ENCODE measurements around the gene UPK3B.
"Not testable (repeated sequence)": the region's sequence is repeated elsewhere in the genome, so short reads cannot be mapped to it uniquely, and the experiment has no call there.

Gene UPK3B

DNA sequence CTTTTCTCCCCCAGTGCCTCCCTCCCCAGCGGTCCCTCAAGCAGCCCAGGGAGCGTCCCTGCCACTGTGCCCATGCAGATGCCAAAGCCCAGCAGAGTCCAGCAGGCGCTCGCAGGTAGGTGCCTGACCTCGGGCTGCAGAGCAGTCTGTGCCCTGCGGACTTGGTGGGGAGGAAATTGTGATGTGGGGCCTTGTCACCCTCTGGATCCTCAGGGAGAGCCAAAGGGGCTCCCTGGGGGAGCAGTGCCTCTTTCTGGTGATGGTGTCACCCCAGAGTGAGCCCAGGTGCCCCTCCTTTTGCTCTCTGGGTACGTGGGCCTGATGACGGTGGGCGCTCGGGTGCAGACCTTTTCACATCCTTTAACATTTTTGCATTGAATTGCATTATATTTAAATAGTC, 18.2 kb upstream of the UPK3B start:
- DNase-seq, result not testable (repeated sequence)

DNA sequence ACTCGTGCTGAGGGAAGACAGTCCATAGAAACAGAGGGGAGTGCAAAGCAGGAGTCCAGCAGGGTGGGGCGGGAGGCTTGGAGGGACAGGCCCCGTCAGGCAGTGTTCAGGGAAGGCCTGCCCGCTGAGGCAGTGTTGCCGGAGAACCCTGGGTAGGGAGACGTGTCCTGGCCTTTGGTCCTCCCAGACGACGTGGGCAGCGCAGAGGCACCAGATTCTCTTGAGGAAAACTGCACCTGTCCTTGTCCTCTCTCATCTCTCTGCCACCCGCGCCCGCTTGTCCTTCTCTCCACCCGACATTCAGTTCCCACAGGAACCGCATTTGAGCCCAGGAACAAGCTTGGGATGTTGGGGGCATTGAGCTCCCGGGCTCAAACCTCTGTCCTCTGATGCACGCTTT, 14.6 kb upstream of the UPK3B start:
- DNase-seq, result not testable (repeated sequence)

DNA sequence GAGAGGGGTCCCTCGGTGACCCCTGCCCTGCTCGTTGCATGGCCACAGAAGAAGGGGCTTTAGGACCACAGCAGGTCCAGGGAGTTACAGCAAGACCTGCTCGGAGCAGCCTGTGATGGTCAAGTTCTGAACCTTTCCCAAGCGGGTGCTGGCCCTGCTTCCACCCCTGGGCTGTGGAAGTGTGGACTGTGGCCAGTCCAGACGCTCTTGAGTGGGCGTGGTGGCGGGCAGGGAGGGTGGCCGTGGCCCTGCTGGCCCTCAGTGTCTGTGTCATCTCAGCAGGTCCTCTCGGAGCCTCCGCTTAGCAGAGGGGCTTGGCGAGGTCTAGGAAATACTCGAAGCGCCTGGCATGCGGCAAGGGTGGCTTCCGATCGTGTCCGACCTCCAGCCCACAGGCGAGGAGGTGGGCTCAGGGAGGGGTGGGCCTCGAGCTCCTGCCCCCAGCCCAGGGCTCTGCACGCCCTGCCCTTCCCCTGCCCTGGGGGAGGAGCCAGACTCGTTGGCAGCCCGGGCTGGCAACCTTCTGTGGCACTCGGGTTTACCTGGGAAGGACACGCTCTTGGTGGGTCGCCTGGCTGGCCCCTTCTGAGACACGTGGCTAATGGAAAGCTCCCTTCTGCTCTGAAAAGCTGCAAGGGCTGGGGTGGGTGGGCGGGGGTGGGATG, 12.3 kb upstream of the UPK3B start:
- not testable (repeated sequence) for DNase-seq

DNA sequence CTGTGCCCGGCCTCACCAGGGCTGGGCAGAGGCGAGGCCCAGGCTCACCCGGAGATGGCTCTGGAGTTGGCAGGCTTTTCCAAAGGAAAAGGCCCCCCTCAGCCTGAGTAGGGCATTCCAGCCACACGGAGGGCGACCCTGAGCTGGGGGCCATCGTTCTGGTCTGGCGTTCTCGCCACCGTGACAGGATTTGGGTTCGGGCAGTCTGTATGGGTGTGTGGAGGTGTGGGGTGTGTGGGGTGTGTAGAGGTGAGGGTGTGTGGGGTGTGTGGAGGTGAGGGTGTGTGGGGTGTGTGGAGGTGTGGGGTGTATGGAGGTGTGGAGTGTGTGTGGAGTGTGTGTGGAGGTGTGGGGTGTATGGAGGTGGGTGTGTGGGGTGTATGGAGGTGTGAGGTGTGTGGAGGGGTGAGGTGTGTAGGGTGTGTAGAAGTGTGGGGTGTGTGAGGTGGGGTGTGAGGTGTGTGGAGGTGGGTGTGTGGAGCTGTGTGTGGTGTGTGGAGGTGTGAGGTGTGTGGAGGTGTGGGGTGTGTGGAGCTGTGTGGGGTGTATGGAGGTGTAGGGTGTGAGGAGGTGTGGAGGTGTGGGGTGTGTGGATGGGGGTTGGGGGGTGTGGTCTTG, 11.7 kb upstream of the UPK3B start:
- DNase-seq, result not testable (repeated sequence)

DNA sequence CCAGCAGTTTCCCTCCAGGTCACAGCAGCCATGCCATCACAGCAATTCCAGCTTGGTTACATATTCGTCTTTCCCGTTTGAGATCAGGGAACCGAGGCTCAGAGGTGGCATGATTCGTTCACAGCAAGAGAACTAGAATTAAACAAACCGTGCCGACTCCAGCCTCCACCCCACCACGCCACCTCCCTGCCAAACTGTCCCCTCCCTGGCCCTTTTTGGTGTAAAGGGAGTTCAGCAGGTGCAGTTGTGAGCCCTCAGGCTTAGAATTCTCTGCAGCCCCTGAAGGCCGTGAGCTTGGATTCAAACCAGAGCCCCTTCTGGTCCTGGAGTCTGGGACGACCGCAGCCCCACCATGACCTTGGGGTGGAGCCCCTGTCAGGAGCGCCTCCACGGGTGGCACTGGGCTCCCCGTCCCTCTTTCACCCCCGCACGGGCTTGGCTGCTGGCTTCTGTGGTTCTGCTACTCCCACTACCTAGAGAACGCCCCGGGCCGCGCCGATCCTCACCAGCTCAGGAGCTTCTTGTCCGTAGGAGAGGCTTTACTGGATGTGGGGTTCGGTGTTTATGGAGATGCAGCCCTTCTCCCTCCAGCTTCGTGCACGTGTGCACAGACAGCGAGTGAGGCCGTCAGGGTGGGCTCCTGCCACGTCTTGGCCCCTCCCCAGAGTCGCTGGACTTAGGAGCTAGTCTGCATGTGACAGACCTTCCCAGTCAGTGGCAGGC, 11.0 kb upstream of the UPK3B start:
- DNase-seq, result not testable (repeated sequence)

DNA sequence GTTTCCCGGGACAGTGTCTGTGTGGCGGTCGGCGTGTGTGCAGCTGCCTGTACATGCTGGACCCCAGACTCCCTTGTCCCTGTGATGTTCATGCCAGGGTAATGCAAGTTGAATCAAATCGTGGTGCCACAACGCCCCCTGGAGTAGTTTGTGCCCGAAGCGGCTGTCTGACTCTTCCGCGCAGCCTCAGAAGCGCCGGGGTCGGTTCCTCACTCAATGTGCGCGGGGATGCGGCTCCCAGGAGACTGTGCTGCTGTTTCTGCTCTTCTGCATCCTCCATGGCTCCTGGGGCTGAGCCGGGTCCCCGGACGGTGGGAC, 10.5 kb upstream of the UPK3B start:
- not testable (repeated sequence) for DNase-seq

DNA sequence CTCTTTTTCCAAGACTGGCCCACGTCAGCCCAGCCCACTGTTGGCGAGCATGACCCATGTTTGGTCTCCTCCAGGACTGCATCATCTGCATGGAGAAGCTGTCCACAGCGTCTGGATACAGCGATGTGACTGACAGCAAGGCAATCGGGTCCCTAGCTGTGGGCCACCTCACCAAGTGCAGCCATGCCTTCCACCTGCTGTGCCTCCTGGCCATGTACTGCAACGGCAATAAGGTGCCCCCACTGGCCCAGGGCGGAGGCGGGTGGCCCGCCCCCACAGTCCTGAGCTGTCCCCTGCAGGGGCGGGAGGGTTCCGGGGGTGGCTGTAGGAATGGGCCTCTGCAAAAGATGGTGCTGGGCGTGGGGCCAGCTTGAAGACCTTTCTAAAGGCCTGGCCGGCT, 8.1 kb upstream of the UPK3B start:
- DNase-seq, result not testable (repeated sequence)

DNA sequence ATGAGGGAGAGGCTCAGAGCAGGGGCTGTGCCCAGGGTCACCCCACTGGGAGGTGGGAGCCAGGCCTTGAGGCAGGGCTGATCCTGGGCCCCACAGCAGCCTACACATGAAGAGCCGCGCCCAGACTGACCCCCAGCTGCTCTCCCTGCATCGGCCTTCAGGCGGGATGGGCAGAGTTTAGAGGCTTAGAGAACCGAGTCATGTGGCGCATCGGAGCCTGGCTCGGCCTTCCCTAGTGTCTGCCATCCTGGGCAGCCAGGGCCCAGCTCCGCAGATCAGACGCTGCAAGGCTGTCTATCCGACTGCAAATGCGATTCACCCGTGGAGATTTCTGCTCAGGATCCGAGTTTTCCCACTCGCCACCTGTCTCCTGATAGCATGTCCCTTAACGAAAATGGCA, 7.5 kb upstream of the UPK3B start:
- not testable (repeated sequence) for DNase-seq

DNA sequence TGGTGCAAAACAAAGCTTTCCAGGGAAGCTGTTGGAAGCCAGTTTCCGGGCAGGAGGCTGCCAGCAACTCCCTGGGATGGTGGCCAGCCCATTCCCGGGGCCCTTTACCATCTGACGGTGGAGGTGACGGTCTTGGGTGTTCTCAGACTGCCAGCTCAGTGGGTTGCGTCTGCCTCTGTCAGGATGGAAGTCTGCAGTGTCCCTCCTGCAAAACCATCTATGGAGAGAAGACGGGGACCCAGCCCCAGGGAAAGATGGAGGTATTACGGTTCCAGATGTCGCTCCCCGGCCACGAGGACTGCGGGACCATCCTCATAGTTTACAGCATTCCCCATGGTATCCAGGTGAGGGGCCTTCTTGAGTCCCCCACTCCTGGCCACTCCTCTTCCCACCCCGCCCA, 7.1 kb upstream of the UPK3B start:
- DNase-seq, result not testable (repeated sequence)

DNA sequence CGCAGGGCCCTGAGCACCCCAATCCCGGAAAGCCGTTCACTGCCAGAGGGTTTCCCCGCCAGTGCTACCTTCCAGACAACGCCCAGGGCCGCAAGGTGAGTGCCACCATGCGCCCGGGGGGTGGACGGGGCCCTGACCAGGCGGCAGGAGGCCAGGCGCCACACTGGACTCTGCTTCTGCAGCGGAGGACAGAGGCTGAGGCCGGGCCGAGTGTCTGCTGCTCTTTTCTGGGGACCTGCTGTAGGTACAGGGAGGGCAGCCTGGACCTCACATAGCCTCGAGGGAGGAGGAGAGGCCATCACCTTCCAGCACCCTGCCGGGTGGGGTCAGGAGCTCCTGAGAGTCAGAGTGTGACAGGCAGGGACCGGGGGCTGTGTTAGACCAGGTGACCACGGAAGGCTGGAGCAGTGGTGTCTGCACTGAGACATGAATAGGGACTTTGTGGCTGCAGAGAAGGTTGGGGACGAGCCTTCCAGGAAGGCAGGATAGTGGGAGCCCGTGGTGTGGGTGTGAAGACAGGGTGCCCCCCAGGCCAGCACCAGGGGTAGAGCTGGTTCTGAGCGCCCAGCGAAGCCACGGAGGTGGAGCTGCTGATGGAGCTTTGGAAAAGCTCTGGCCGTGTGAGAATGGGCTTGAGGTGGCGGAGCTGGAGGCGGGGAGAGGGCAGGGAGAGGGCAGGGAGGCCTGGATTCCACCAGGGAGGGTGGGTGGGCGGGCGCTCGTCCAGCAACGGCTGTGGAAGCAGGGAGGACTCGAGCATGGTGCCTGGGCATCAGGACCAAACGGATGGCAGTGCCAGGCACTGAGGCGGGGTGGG, 5.8 kb upstream of the UPK3B start:
- not testable (repeated sequence) for DNase-seq

DNA sequence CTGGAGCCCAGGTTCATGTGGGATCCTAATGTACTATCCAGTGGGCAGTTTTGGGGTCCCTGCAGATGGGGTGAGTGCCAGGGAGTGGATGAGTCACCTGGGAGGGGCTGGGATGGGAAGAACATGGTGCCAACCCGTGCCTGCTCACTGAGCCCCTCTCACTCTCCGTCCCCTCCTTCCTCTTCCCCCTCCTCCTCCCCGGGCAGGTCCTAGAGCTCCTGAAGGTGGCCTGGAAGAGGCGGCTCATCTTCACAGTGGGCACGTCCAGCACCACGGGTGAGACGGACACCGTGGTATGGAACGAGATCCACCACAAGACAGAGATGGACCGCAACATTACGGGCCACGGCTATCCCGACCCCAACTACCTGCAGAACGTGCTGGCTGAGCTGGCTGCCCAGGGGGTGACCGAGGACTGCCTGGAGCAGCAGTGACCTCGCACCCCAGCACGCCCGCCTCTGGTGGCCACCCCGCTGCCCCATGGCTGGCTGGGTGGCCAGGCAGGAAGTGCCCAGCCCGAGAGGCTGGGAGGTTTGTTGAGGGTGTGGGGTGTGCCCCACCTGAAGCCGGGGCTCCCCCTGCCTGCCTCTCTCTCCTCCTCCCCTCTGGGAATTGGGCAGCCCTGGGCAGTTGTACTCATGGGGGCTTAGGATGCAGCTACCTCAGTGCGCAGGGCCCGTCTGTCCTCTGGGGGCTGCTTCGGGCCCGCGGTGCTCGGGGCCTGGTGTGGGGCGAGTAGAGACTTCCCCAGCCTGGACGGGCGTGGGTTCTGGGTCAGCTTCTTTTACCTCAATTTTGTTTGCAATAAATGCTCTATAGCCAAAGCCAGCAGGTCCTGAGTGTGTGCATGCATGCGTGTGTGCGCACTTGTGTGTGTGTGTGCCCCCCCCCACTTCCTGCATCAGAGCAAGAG, 4.9 kb upstream of the UPK3B start:
- no peak for DNase-seq

DNA sequence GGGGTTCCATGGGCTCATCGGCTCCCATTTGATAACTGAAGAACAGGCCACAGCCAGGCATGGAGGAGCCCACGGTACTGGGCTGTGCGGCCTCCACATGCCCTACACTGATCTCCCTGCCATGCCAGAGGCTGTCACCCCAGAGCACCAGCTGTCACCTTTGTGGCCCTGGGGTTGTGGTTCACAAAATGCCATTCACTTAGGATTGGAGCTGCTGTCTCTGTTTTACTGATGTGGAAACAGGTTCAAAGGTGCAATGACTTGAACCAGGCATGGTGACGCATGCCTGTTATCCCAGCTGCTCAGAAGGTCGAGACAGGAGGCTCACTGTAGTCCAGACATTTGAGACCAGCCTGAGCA, 4.3 kb upstream of the UPK3B start:
- no peak for DNase-seq

DNA sequence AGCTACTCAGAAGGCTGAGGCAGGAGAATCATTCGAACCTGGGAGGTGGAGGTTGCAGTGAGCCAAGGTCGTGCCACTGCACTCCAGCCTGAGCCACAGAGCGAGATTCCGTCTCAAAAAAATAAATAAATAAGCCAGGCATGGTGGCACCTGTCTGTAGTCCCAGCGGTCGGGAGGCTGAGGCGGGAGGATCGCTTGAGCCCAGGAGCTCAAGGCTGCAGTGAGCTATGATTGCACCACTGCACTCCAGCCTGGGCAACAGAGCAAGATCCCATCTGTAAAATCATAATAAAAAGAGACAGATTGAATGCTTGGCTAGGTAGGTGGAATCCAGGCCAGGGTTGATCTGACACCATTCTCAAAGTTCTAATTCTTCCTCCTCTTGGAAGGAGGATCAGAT, 3.7 kb upstream of the UPK3B start:
- not testable (repeated sequence) for DNase-seq

DNA sequence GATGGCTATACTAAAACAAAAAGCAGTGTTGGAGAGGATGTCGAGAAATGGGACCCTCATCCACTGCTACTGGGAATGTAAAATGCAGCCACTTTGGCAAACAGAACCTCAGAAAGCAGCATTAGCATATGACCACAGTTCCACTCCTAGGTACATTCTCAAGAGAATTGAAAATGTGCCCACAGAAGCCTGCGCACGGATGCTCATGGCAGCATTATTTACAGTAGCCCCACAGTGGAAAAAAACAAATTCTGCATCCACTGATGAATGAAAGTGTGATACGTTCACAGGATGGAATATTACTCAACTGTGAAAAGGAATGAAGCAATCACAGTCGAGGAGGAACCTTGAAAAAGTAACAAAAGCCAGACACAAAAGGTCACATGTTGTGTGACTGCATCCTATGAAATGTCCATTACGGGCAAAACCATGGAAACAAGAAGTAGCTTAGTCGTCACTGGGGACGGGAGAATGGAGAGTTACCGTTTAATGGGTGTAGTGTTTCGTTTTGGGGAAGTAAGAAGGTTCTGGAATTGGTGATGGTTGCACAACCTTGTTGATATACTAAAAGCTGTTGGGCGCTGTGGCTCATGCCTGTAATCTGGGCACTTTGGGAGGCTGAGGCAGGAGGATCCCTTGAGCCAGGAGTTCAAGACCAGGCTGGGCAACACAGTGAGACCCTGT, 2.5 kb upstream of the UPK3B start:
- no peak for DNase-seq

DNA sequence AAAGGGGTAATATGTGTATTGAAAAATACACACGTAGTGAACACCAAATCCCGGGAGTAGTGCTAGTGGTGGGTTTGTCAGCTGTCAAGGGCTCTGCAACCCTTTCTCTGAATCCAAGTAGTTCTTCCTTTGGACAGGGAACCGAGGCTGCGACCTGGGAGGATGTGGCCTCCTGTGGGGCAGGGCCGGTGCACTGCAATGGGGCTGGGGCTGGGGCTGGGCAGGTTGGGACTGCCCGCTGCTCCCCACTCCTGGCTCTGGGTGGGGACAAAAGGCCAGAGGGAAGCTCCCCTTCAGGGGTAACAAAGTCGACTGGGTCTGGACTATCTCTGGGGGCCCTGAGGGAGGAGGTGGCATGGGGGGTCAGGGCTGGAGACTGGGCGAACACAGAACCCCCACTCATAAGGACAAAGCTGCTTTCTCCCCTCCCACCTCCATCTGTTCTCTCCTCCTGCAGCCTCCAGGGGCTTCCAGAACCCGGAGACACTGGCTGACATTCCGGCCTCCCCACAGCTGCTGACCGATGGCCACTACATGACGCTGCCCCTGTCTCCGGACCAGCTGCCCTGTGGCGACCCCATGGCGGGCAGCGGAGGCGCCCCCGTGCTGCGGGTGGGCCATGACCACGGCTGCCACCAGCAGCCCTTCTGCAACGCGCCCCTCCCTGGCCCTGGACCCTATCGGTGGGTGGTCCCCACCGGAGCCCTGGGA, 1.0 kb downstream of the UPK3B start:
- DNase-seq, result not testable (repeated sequence)

DNA sequence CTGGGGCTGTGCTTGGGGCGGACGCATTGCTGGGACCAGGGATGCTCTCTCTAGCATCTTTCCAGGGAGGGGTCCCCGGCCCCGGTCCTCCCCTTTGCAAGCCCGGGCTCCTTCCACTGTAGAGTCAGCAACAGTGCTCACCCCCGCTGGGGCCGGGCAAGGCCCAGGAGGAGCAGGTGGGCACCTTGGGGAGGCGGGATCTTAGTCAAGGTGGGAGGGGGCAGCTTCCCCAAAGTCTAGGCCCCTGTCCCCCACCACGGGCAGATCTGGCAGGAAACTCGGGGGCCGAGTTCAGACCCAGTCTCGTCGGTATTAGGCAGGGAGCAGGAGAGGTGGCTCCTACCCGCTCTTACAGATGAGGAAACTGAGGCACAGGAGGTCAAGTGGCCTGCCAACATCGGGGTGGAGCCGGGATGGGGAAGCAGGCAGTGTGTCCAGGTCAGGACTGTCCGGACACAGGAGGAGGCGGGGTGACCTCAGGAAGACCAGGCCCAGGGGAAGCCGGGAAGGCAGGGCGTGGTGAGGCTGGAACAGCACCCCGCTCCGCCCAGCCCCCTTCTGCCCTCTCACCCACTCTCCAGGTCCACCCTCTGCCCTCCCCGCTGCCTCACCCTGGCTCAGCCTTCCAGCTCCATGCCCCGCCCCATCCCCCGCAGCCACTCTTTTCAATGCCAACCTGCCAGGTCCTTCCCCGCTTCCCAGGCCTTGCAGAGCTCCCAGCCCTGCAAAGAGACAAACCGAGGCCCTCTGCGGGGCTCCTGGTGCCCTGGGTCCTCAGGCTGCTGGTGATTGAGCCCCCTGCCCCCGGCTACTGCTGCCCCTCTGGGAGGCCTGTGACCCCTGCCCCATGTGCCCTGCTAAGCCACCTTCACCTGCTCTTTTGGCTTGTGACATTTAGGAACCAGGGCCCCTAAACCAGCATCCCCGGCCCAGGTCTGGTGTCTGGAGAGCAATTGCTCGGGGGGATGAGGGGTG, 1.8 kb downstream of the UPK3B start:
- DNase-seq, result not testable (repeated sequence)

DNA sequence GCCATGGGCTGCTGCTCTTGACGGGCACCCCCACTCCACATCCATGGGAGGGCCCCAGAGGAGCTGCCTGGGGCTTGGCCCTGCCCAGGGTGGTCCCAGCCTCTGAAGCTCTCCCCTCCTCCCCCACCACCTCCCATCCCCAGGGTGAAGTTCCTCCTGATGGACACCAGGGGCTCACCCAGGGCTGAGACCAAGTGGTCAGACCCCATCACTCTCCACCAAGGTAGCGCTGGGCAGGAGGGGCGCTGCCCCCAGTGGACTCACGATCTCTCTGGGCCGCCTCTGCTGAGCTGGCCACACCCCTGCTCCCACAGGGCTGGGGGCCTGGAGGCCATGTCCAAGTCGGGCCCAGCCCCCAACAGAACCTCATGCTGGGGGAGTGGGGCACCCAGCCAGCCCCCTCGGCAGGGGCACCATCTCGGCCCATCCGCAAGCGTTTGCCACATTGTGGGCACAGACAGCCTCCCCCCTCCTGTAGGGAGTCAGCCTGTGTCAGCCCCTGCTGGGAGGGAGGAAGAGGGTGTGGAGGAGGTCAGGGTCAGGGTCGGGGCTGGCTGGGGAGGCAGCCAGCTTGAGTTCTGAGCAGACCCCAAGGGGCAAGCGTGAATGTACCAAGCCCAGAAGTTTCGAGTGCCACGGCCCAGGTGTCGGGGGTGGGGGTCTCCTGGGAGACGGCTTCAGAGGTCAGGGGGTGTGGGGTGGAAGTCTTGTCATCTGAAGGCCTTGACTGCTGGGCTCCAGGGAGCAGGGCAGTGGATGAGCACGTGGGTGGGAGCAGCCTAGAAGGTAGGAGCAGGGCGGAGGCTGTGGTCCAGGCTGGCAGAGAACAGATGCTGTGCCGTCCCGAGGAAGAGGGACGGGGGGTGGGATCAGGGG, 2.8 kb downstream of the UPK3B start:
- no peak for DNase-seq

Measured in activated CD4-positive, alpha-beta T cell treated with anti-CD3 and anti-CD28 coated beads for 48 hours (primary cell).